Fibroblast of peridontal ligament (primary cell): Measurements from ENCODE around the gene THUMPD1.
"Not testable (repeated sequence)": the region's sequence is repeated elsewhere in the genome, so short reads cannot be mapped to it uniquely, and the experiment has no call there.

Experiments
- DNase-seq: peaks from one replicate; pipeline ENCODE4 v3.0.0-alpha.2; 2010; ENCODE audit errors: extremely low read depth

Gene THUMPD1

GRCh38 chr16:20694096-20694495 lies 47.5 kb downstream of the THUMPD1 start:
- not testable (repeated sequence) for DNase-seq

- DNase-seq: no peak
Measured at GRCh38 chr16:20689668-20690067, 52.0 kb downstream of the THUMPD1 start.

DNA sequence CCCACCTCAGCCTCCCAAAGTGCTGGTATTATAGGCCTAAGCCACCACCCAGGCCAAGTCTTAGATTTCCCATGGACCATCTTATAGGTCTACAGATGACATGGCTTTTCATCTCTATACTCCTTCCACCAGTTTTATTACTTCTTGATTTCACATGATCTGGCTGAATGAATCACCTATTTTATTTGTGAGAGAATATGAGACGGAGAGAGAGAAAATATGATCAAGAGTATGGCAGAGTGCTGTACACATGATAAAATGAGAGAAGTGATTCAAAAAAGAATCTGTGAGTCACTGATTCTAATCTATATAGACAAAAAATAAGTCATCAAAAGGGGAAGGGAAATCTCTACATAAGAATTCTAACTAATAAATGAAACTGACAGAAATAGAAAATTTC lies 57.8 kb downstream of the THUMPD1 start:
- DNase-seq: no peak
